ENCODE data around the gene AAGAB.

AAGAB gene

DNA sequence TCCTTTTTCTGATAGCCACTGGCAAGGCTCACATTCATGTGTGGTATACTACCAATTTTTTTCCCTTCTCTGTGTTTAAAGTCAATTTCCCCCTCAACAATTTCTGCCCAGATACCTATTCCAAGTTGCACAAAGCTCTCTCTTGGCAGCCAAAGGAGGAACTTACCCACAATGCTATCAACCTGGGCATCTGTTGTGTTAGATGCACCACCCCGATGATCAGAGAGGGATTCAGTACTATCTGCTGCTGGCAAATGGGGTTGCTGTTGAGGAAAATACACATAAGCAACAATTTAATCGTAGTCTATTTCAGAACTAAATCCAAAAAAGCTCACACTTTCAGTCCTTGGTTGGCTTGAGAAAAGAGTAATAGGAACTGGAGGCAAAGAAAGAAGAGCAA is 46.1 kb downstream of the AAGAB start:
- no peak for DNase-seq (ENCODE audit: low read depth)

DNA sequence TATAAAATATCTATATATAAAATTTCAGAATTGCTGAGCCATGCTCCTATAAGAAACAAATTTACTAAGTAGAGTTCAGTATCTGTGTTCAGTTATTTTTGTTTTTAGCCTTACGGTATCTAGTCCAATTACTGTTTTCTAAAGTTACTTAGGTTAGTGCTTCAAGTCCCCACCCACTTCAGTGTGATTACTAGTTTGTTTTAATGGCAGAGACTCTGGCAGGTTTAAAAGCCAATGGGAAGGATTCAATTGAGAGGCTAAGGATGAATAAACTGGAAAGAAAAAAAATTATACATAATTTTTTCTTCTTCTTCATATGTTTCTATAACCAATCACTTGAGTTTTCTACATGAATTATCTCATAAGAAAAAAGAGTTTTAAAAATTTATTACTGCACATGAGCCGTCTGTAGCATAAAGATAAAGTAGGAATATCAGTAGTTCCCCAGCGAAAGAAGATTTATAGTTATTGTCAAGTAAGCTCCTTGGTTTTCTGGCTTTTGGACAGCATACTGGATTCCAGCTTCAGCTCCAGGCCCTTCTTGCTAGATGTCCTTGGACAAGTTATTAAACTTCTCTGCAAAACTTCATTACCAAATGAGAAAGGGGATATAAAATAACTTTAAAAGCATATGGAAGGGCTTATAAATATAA is 46.8 kb downstream of the AAGAB start:
- no peak for DNase-seq (ENCODE audit: low read depth)

DNA sequence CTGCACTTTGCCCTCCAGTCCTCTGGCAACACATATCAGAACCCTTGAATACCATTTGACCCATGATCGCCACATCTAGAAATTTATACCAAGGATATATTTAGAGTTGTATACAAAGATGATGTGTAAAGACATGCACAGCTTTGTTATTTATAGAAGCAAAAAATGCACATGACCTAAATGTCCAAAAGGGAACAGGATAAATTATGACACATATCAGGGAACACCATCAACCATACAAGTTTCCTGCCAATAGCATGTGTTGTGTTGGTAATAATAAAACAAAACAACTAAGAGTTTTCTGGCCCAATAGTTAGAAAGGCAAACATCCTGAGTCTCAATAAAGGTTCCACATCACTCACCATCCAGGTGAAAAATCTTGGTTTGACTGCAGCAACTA is 51.5 kb downstream of the AAGAB start:
- no peak for DNase-seq (ENCODE audit: low read depth)

DNA sequence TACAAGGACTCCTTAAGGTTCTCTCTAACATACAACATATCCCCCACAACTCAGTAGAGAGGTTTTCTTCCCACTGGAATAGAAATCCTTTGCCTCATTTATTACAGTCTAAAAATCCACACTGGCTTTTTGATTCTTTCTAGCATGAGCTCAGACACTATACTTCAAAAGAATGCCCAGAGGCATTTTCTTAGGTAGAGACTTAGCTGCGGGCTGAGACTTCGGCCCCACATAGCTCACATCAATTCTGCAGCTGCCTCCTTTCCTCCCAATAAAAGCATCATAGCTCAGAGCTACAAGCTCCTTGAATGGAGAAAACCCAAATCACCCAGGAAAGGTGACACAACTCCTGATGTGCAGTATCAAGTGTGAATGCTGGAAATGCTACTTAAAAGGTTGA is 52.4 kb downstream of the AAGAB start:
- no peak for DNase-seq (ENCODE audit: low read depth)

DNA sequence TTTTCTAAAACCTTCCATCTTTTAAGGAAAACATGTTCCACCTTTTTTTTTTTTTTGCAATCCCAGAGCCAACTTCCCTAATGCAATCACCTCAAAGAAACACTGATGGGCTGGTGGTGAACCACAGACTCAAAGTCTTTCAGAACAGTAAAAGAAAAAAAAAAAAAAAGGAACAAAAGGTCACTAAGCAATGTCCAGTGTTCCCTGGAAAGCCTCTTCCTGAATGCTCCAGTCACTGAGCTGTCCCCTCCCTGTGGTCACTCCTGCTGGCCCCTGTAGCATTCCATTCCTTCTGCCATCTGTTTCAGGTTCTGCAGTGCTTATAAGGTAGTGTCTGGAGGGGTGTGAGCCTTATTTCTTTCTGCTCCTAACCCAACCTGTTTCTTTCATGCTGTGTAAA is 53.3 kb downstream of the AAGAB start:
- DNase-seq (ENCODE audit: low read depth): no peak

DNA sequence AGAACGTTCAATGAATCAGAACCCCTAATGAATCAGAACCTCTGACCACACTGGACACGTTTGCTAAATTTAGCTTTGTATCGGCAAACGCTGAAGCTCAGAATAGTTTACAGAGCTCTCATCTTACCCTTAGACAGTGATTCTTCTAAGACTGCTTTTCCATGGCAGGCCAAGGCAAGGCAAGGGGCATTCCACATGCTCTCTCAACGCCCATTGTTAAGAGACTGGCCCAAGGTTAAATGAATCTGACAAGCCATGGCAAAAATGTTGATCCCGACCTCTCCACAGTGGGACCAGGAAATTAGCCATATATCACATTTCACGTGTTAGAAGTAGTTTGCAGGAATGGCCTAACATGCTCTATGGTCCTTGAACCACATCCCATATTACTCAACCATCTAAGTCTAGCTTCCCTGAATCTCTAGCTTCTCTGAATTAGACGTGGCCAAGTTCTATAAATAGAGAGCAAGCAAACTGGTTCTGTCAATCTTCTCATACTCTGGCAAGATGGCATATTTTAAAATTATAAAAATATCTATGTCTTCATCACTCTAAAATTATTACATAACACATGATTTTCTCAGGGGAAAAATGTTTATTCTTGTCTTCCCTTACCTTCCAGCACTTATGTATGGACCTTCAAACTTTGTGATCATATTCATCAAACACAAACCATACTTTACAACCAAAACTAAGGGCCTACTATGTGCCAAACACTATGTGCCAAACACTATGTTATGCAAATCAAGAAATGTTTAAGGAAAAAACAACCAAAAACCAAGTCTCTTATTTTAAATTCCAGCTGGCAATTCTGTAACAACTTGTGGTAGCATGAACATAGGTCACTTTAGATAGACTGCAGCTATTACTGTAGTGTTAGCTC is 54.3 kb downstream of the AAGAB start:
- DNase-seq (ENCODE audit: low read depth): no peak

DNA sequence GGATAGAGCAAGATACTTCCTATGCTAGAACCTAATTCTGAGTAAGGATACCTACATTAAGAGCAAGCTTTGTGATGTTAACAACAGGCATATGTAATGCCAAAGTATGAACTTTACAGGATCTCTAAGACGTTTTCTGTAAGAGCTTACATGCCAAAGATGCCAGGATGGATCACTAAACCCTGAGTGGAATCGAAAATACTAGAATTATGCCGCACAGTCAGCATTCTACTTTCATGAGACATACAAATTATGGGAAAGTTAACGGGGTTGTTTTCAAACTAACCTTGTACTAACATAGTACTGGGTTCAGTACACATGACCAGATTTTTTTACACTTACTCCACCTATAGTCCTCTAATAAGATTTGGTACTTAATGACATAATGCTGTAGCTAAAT is 55.1 kb downstream of the AAGAB start:
- no peak for DNase-seq (ENCODE audit: low read depth)

DNA sequence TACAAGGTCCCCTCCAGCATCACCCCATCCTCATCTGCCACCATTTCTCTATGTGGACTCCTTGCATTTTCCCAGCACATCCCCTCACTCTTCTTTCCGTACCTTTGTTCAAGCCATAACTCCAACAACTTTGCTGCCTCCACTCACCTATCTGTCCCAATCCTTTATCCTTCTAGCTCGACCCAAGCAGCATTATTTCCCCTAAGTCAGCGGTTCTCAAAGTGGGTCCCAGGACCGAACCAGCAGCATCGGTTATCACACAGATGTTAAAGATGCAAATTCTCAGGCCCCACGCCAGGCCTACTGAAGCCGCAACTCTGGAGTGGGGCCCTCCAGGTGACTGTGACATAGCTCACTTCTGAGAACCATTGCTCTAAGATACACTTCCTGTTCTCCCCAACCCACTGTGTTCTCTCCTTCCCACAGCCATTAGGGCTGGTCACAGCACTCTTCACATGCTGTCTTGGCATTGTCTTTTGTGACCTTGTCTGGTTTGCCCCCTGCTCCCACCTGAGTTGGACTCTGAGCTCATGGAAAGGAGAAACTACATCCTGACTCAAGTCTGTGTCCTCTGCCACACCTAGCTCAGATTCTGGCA is 56.2 kb downstream of the AAGAB start:
- DNase-seq (ENCODE audit: low read depth): no peak

DNA sequence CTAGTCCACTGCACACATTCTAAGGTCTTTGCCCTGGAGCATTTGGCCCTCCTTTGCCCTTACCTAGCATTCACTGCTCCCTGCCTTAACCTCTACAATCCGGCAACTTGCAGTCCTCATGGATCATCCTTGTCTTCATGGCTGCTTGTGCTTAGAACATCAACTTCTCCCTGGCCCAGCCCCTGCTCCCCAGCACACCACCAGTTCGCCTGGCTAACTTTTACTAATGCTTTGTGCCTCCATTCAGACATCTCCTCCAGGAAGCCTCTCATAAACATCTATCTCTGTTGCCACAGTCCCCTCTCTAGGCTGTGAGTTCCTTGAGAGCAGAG is 57.1 kb downstream of the AAGAB start:
- DNase-seq (ENCODE audit: low read depth): no peak

DNA sequence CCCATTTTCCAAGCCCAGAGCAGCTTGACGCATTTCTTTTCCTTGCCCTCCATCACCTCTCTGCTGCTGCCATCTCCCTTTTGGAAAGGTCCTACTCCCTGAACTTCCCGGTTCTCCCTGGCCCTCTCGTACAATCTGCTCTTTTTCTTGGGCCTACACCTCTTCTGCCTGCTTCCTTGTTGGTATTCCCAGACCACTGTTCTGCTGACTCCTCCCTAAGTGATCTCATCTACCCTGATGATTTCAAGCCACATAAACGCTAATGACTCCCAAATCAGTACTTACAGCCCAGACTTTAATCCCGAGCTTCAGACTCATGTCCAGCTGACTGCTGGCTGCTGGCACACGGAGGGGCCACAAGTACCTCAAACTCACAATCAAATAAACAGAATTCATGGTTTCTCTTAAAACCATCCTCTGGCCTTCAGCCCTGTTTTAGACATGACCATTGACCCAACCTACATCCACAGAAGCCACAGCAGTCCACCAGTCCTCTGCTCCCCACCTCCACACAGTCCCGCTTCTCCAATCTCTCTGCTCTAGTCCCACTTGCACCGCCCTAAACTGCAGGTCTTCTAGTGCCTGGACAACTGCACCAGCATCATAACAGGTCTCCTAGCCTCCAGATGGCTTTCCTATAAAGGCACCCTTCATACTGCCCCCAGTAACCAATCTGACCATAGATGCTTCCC is 57.6 kb downstream of the AAGAB start:
- no peak for DNase-seq (ENCODE audit: low read depth)

DNA sequence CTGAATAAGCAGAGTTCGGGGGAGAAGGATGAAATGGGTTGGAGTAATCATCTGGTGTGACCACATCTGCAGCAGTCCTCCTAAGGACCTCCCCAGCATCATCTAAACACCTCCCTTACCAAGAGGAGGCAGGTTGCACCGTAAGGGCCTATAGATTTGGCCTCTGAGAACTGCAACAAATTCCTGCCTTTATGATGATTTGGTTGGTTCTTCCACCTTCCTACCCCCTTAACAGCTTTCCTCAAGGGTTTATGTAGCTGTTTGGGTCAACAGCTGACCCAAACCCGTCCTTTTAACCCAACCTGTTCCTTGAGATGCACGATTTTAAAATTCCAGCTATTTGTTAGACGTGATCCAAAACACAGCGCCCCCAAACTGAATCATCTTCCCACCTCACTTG is 58.2 kb downstream of the AAGAB start:
- DNase-seq (ENCODE audit: low read depth): no peak

DNA sequence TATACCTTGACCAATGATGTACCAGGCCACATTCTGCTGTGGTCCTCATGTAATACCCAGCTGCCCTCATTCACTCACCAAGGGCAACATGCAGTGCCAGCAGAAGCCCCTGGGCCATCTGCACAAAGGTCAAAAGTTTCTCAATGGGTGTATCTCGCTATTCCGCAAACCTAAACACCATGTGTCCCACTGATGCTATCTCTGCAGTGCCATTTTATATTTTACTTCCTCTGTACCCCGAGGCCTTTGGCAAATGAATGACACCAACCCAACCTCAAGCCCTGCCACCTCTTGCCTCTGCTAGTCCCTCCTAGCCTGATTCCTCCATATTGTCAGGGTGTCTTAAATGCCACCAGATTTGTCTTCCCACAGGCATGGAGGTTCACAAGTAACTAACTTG is 59.2 kb downstream of the AAGAB start:
- no peak for DNase-seq (ENCODE audit: low read depth)

DNA sequence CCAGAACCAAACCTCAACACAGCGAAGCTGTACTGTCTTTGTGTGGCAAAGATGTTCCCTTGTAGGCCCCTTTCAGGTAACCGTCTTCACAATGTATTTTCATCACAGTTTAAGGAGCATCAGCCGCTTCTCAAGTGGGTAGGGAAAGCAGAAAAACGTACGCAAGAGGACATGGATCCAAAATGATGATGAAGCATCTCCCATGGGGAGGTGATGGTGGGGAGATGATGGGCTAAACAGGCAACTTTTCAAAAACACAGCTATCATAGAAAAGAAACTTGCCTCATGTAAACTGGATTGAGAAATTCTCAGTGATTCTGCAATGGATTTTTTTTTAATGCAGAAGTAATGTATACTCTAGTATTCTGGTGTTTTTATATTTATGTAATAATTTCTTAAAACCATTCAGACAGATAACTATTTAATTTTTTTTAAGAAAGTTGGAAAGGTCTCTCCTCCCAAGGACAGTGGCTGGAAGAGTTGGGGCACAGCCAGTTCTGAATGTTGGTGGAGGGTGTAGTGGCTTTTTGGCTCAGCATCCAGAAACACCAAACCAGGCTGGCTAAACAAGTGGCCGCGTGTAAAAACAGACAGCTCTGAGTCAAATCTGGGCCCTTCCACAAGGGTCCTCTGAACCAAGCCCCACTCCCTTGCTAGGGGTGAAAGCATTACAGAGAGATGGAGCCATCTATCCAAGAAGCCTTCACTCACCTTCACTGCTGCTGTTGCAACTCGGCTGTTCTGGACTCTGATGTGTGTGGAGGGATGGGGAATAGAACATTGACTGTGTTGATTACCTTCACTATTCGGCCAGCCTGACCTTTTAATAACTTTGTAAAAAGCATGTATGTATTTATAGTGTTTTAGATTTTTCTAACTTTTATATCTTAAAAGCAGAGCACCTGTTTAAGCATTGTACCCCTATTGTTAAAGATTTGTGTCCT is 60.0 kb downstream of the AAGAB start:
- no peak for DNase-seq (ENCODE audit: low read depth)

DNA sequence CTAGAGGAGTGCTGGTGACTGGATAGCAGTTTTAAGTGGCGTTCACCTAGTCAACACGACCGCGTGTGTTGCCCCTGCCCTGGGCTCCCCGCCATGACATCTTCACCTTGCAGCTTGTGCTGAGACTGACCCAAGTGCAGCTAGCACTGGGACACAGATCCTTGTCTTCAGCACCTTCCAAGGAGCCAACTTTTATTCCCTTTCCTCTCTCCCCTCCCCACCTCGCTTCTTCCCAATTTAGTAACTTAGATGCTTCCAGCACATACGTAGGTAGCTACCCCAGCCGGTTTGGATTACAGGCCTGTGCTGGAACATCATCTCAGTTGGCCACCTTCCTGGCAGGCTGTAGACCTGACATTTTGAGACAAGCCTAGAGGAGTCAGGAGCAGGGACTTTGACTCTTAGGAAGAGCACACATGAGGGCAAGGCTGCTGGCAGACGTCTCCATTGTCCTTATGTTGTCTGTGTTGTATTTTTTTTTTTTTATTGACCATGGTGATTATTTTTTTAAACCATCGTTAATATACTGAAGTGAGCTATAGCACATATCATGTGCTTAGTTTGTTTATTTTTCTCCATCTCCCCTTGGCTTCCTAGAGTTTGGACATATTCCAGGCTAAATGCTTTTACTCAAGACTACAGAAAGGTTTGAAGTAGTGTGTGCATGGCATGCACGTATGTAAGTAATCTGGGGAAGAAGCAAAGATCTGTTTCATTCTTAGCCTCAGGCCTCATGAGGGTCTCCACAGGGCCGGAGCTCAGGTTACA is 61.1 kb downstream of the AAGAB start:
- DNase-seq (ENCODE audit: low read depth): no peak

DNA sequence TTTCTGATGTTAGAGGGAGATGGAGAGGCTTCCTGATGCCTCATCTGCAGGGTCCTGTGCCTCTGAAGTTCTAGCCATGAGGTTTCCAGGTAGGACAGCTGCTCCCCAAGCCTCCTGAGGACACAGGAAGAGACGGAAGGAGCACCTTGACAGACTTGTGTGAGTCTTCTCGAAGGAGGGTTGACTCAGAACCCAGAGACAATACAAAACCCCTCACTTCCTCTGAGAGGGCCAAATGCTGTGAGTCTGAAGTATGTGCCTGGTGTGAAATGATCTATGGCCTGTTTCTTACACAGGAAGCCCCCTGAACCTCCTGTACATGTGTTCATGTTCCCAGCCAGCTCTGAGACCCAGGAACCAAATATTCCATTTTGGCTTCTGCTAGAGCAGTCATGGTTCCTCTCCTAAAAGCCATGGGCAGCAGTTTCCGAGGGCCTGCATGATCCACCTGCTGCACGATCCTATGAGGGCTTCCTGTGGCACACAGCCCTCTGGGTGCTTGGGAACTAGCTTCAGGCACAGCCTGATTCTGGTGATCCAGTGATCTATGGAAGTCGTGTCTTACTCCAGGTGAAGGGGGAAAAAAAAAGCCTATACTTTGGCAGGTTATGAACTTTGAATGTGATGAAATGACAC is 62.2 kb downstream of the AAGAB start:
- DNase-seq (ENCODE audit: low read depth): no peak

DNA sequence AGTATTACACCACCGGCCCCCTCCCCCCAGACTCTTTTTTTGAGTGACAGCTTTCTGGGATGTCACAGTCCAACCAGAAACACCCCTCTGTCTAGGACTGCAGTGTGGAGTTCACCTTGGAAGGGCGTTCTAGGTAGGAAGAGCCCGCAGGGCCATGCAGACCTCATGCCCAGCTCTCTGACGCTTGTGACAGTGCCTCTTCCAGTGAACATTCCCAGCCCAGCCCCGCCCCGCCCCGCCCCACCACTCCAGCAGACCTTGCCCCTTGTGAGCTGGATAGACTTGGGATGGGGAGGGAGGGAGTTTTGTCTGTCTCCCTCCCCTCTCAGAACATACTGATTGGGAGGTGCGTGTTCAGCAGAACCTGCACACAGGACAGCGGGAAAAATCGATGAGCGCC is 63.6 kb downstream of the AAGAB start:
- DNase-seq (ENCODE audit: low read depth): no peak

DNA sequence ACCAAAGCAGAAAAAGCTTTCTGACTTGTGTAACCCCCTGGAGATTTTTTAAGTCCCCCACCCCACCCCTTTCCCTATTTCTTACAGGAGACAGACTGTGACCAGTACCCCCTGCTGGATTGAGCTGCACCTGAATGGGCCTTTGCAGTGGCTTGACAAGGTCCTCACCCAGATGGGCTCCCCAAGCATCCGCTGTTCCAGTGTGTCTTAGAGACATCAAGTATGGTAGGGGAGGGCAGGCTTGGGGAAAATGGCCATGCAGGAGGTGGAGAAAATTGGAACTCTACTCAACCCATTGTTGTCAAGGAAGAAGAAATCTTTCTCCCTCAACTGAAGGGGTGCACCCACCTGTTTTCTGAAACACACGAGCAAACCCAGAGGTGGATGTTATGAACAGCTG is 64.1 kb downstream of the AAGAB start:
- no peak for DNase-seq (ENCODE audit: low read depth)

DNA sequence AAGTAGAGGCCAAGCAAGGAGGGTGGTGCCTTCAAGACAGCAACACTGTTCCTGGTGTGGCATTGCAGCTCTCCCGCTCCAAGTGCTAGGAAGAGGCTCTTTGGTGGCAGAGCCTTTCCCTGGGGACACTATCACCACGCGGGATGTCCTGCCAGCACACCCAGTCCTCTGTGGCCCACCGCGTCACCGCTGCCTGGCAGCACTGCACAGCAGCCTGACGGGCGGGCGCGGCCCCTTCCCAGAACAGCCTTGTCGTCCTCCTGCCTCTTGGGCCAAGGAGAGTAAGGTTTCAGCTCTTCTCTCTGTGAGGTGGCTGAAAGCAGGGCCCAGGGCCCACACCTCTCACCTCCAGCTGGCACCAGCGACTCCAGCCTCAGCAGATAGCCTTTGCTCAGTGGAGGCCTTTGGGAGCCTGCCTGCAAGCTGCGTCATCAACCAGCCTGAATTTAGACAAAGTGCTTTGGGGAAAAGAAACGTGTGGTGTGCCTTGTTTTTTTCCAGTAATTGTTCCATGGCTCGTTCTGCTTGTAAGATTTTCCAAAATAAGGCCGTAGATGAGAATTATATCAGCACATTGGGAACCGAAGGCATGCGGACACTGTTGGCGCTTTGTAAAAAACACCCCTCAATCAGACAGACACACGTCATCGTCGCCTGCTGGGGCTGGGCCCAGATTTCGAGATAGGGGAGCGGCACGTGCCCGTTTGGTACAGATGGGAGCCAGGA is 65.0 kb downstream of the AAGAB start:
- no peak for DNase-seq (ENCODE audit: low read depth)

DNA sequence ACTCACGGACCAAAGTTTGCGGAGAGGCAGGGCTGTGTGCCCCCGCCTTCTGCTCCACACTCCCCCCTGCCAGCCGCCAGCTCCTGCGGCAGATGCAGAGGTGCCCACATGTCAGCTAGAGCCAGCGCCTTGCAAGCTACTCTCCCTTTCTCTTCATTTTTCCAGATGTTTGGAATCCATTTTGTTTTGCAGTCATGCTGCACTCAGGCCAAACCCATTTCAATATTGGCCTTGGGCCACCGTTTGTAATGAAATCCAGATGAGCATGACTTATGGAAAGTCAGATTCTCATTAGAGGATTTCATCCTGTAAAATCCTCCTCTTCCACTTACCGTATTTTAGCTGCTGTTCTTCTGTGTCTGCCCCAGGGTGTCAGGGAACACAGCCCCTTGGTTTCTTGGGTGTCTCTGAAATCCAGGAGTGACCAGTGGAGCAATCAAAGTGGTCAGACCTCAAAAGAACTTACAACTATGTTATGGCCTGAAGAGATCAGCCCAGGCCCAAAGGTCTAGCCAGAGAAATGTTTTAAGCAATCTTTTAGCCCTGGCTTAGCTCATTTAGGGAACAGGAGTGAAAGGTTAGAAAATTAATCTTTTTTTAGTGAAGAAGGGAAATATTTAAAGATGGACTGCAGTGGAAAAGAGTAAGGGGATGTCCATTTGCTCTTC is 65.8 kb downstream of the AAGAB start:
- no peak for DNase-seq (ENCODE audit: low read depth)

All from stimulated activated CD8-positive, alpha-beta memory T cell treated with anti-CD3 and anti-CD28 coated beads, Interleukin-7, amount 100 ng/mL, for 24 hours (primary cell).